ENCODE measurements around the gene SEPTIN8. TPM values are rescaled to one million over a fixed set of nuclear protein-coding genes. Genes with fewer than 3 reads are reported as not detected.

The SEPTIN8 gene
- total RNA-seq, 1 donor from 2014 or later = 27.2 TPM

GRCh38 chr5:132815454-132815853, 38.4 kb upstream of the SEPTIN8 start:
- intact Hi-C loops (cut with micrococcal nuclease) = loop anchor here (10.0 kb wide), 1 partner anchor 71 kb away; the partner anchor contains the start of gene CCNI2
- no peak for DNase-seq
- Histone ChIP-seq H3K4me1 (peaks cover 28% of the 10 kb centered on the region), H3K27ac (replicated peaks) (no peak overlapping the region), H3K36me3 (no peaks in the 10 kb centered on the region), H3K9me3 (replicated peaks) (no peaks in the 10 kb centered on the region), H3K4me3 (no peak overlapping the region), H3K27me3 (ENCODE audit: low read depth) (peaks cover 51% of the 10 kb centered on the region)
- TF ChIP-seq CTCF (IDR thresholded peaks at IDR 0.05; ENCODE audit: borderline replicate concordance) = no peak

GRCh38 chr5:132814503-132815294, 37.7 kb upstream of the SEPTIN8 start:
- no peaks in the 10 kb centered on the region for H3K36me3 ChIP-seq
- intact Hi-C loops (cut with micrococcal nuclease) = loop anchor here (10.0 kb wide), 1 partner anchor 70 kb away; the partner anchor contains the start of gene CCNI2
- H3K9me3 ChIP-seq (replicated peaks) = no peaks in the 10 kb centered on the region
- peak overlapping the region; percentile 66 for H3K4me3 ChIP-seq
- peaks cover 21% of the 10 kb centered on the region for H3K4me1 ChIP-seq
- no peak for TF ChIP-seq CTCF (IDR thresholded peaks at IDR 0.05; ENCODE audit: borderline replicate concordance)
- no peak overlapping the region for H3K27ac ChIP-seq (replicated peaks)
- peaks cover 56% of the 10 kb centered on the region for H3K27me3 ChIP-seq (ENCODE audit: low read depth)
- no peak for DNase-seq

GRCh38 chr5:132813599-132814502, 36.8 kb upstream of the SEPTIN8 start:
- Histone ChIP-seq H3K4me3 (peak overlapping the region; percentile 66), H3K9me3 (replicated peaks) (no peaks in the 10 kb centered on the region), H3K36me3 (no peaks in the 10 kb centered on the region), H3K27me3 (ENCODE audit: low read depth) (peaks cover 59% of the 10 kb centered on the region), H3K4me1 (peaks cover 19% of the 10 kb centered on the region), H3K27ac (replicated peaks) (no peak overlapping the region)
- intact Hi-C loops (cut with micrococcal nuclease) = loop anchor here (10.0 kb wide), 1 partner anchor 69 kb away; the partner anchor contains the start of gene CCNI2
- peak; percentile 16 for TF ChIP-seq CTCF (IDR thresholded peaks at IDR 0.05; ENCODE audit: borderline replicate concordance)
- no peak for DNase-seq

GRCh38 chr5:132812781-132813598, 36.0 kb upstream of the SEPTIN8 start, which contains the start of gene SOWAHA:
TSS of gene SOWAHA (plus strand) at chr5:132813302. CDS start at chr5:132813622, 320 bp downstream.
- no peak within 1 kb of the TSS for H3K27ac ChIP-seq (replicated peaks)
- intact Hi-C loops (cut with micrococcal nuclease) = loop anchor here (10.0 kb wide), 1 partner anchor 68 kb away; the partner anchor contains the start of gene CCNI2

More at GRCh38 chr5:132812781-132813598, 36.0 kb upstream of the SEPTIN8 start, which contains the start of gene SOWAHA:
- Histone ChIP-seq H3K36me3 (no peaks in the 10 kb centered on the region), H3K4me3 (peak within 1 kb of the TSS; percentile 66), H3K9me3 (replicated peaks) (no peaks in the 10 kb centered on the region), H3K27me3 (ENCODE audit: low read depth) (peaks cover 65% of the 10 kb centered on the region), H3K4me1 (peaks cover 19% of the 10 kb centered on the region)
- no peak for TF ChIP-seq CTCF (IDR thresholded peaks at IDR 0.05; ENCODE audit: borderline replicate concordance)
- no peak for DNase-seq
